Colonic mucosa (tissue), 4 donors: ENCODE results near the gene EYA2. TPM values are rescaled to one million over a fixed set of nuclear protein-coding genes. Genes with fewer than 3 reads are reported as not detected.

ENCODE experiments used
- DNase-seq: peaks from one replicate; pipeline ENCODE4 v3.0.0-alpha.2; 2020
- H3K27ac ChIP-seq: fragments of 200-600 bp; one replicate; pipeline ENCODE4 v1.8.0; 2021
- H3K27me3 ChIP-seq: fragments of 200-600 bp; one replicate; pipeline ENCODE4 v1.8.0; 2021
- H3K36me3 ChIP-seq: fragments of 200-600 bp; one replicate; pipeline ENCODE4 v1.8.0; 2021
- H3K4me1 ChIP-seq: fragments of 200-600 bp; one replicate; pipeline ENCODE4 v1.8.0; 2021; ENCODE audit warnings: mild to moderate bottlenecking
- H3K4me3 ChIP-seq: fragments of 200-600 bp; one replicate; pipeline ENCODE4 v1.8.0; 2021
- H3K9ac ChIP-seq, 2 donors: one replicate each; pipeline ENCODE4 v1.7.0; 2013; ENCODE audit warnings: control low read depth in 2 of 2, low read depth in 2 of 2, low read length in 2 of 2
- H3K9me3 ChIP-seq: fragments of 200-600 bp; one replicate; pipeline ENCODE4 v1.8.0; 2021
- CTCF ChIP-seq: fragments of 200-600 bp; IDR thresholded peaks from one replicate; pipeline ENCODE4 v1.8.0; 2022; ENCODE audit warnings: antibody characterized with exemption, mild to moderate bottlenecking
- intact Hi-C: fragments of 100-400 bp; cut with DNase I; formaldehyde crosslinking; loops from one replicate; pipeline ENCODE4 v1.14.1; 2022
- total RNA-seq, 2 donors: library from RNA; stranded (reverse); fragmentation: NEBNext Ultra II Directional in 1 of 2; extraction: Animal tissue kit (Norgen Biotek cat#: 25700) in 1 of 2; gene quantifications; one replicate each; pipeline ENCODE4 v1.2.1, GENCODE V29; 2021
- donor health status: healthy.
- donor health status: DM: no; HTN: no; CAD: no.
- donor health status: DM: no; HTN: no; CAD: no.

The EYA2 gene
- total RNA-seq, 2 donors from 2014 or later, result 8.9 to 16.8 TPM

DNA sequence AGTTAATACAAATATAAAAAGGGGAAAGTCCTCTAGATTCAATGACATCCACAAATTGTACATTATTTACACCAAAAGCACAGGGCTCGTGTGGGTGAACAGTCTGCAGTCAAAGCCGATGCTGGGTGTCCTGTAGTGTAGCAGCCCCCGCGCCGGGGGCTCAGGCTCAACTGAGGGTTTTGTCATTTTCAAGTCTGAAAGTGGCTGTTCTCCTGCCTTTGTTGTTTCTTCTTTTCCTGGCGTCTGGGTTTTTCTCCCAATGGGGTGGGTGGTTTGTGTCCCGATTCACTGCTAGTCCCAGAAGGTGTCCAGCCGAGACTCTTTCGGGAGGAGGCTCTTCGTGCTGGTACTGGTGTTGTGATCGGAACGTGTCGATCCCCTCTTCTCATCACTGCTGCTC lies 315.8 kb downstream of the EYA2 start:
- H3K27me3 ChIP-seq, result no peaks in the 10 kb centered on the region
- H3K9ac ChIP-seq, result no peak overlapping the region
- H3K4me3 ChIP-seq, result no peak overlapping the region
- no peak overlapping the region for H3K27ac ChIP-seq
- no peak for DNase-seq
- H3K4me1 ChIP-seq, result no peaks in the 10 kb centered on the region
- H3K9me3 ChIP-seq, result no peaks in the 10 kb centered on the region
- no peak for TF ChIP-seq CTCF
- peaks cover 15% of the 10 kb centered on the region for H3K36me3 ChIP-seq
- intact Hi-C loops, result no loop called here

- DNase-seq, result no peak
- peaks cover 15% of the 10 kb centered on the region for H3K36me3 ChIP-seq
- no peak for TF ChIP-seq CTCF
- no peaks in the 10 kb centered on the region for H3K4me1 ChIP-seq
- H3K27ac ChIP-seq, result no peak overlapping the region
- no peak overlapping the region for H3K4me3 ChIP-seq
- H3K9ac ChIP-seq, result no peak overlapping the region
- intact Hi-C loops, result no loop called here
- H3K9me3 ChIP-seq, result no peaks in the 10 kb centered on the region
- no peaks in the 10 kb centered on the region for H3K27me3 ChIP-seq
Measured at GRCh38 chr20:47211036-47211435, 316.4 kb downstream of the EYA2 start.

DNA sequence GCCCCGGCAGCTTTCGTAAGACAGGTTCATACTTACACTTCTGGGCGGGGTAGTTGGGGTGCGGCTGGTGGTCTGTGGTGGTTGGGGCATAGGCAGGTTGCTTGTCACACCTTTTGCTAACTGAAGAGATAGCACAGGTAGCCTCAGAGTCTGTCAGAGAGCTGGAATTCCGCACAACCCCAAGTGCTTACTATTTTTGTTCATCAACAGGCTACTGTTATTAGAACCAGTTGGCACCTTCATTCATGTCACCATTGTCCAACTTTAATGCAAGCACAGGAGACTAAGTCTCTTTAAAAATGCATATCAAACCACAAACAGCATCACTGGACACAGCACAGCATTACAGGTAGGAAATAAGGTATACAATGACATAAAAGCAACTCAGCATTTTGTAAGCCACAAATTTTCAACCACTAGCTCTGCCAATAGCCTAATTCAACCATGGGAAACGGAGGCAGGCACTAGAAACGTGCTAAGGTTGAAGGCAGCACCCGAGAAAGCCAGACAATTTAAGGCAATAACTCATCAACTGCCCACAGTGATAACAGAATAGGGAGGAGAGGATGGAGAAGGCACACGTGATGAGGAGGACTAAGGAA lies 318.1 kb downstream of the EYA2 start:
- Histone ChIP-seq H3K27ac (no peak overlapping the region), H3K9ac (no peak overlapping the region), H3K4me1 (no peaks in the 10 kb centered on the region), H3K4me3 (no peak overlapping the region), H3K36me3 (peaks cover 15% of the 10 kb centered on the region), H3K9me3 (no peaks in the 10 kb centered on the region), H3K27me3 (no peaks in the 10 kb centered on the region)
- no peak for TF ChIP-seq CTCF
- intact Hi-C loops, result no loop called here
- no peak for DNase-seq

DNA sequence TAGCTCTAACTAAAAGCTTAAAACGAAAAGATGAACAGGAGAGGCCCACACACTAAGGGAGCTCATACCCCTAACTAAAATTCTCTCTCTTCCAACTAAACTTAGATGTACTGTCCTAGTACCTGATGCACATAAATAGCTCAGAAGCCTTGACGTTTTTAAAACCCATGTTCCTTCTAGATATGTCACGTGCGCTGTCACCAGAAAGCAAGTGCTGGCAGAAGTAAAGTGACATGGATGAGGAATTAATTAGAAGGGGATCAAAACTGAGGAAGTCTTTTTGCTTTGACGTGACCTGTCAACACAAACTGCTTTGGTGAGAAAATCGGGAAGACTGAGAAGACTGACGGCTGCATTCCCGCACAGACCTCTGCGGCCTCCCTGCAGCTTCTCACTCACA lies 319.3 kb downstream of the EYA2 start:
- Histone ChIP-seq H3K4me3 (no peak overlapping the region), H3K9me3 (no peaks in the 10 kb centered on the region), H3K36me3 (peaks cover 15% of the 10 kb centered on the region), H3K27ac (no peak overlapping the region), H3K9ac (no peak overlapping the region), H3K27me3 (no peaks in the 10 kb centered on the region), H3K4me1 (no peaks in the 10 kb centered on the region)
- no peak for DNase-seq
- no peak for TF ChIP-seq CTCF
- intact Hi-C loops, result no loop called here

DNA sequence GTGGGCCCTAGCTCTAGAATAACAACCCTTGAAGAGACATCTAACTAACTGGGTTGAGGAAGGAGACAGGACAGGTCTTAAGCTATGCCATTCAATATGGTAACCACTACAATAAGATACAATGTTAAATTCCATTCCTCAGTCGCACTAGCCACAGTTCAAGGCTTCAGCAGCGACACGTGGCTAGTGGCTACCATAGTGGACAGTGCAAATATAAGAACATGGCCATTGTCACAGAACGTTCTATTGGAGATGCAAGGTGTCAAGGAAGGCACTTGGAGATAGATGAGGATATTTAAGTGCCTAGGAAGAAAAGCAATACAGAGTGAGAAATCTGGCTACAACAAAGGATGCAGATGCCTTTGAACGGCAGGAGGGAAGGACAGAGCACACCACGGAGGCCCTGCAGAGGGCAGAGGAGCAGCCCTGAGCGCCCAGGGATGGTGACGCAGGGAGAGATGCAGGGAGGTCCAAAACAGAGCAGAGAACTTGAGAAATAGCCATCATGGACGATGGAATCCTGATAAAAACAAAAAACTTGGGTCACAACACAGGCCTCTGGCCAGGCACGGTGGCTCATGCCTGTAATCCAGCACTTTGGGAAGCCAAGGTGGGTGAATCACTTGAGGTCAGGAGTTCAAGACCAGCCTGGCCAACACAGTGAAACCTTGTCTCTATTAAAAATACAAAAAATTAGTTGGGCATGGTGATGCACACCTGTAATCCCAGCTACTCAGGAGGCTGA lies 321.2 kb downstream of the EYA2 start:
- Histone ChIP-seq H3K4me1 (no peaks in the 10 kb centered on the region), H3K36me3 (peaks cover 14% of the 10 kb centered on the region), H3K4me3 (no peak overlapping the region), H3K9me3 (no peaks in the 10 kb centered on the region), H3K27ac (no peak overlapping the region), H3K9ac (no peak overlapping the region), H3K27me3 (no peaks in the 10 kb centered on the region)
- intact Hi-C loops, result no loop called here
- no peak for DNase-seq
- TF ChIP-seq CTCF, result no peak
